ENCODE measurements around the gene TLE3. TPM values are rescaled to one million over a fixed set of nuclear protein-coding genes. Genes with fewer than 3 reads are reported as not detected.

TLE3 gene
- total and polyA plus RNA-seq, 10 donors, result 23.7 to 141 (median 104) TPM

DNA sequence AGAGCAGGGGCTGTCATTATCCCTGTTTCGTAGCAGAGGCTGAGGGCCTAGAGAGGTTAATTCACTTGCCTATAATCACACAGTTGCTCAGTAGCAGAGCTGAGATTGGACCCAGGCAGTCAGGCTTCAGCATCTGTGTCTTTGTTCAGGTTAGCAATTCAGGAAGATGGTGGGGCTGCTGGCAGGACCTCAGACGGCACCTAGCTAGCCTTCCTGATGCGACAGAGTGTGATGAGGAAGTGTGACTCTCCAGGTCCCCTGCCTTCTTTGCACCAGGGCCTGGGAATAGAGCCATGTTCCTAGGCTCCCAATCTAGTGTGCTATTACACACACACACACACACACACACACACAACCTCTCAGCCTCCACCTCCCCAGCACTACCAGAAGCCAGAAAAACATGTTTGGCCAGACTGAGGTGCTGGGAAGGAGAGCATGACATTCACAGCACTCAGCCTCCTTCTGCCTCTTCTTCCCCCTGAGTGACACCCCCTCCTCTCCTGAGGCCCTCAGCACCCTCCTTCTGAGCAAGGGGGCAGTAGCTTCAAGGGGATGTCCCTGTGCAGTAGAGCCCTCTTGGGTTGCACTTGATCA lies 88.9 kb downstream of the TLE3 start:
- no peak overlapping the region for H3K27ac ChIP-seq
- intact Hi-C loops (cut with DNase I; ENCODE audit: low total_unique reads), result no loop called here
- no peak for TF ChIP-seq POLR2AphosphoS5 (IDR thresholded peaks at IDR 0.05)
- no peak for TF ChIP-seq POLR2A (IDR thresholded peaks at IDR 0.05)
- TF ChIP-seq, protein P1, sequence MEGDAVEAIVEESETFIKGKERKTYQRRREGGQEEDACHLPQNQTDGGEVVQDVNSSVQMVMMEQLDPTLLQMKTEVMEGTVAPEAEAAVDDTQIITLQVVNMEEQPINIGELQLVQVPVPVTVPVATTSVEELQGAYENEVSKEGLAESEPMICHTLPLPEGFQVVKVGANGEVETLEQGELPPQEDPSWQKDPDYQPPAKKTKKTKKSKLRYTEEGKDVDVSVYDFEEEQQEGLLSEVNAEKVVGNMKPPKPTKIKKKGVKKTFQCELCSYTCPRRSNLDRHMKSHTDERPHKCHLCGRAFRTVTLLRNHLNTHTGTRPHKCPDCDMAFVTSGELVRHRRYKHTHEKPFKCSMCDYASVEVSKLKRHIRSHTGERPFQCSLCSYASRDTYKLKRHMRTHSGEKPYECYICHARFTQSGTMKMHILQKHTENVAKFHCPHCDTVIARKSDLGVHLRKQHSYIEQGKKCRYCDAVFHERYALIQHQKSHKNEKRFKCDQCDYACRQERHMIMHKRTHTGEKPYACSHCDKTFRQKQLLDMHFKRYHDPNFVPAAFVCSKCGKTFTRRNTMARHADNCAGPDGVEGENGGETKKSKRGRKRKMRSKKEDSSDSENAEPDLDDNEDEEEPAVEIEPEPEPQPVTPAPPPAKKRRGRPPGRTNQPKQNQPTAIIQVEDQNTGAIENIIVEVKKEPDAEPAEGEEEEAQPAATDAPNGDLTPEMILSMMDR (IDR thresholded peaks at IDR 0.05 in 8 of 11, conservative IDR thresholded peaks at IDR 0.05 in 3 of 11), result no peak
- no peaks in the 10 kb centered on the region for H3K36me3 ChIP-seq
- no peak for DNase-seq
- no peaks in the 10 kb centered on the region for H3K9me3 ChIP-seq
- no peak overlapping the region for H3K4me3 ChIP-seq
- WGBS, 5 donors, result 66 to 78% (median 74%) methylated on average over 2 to 3 of the region's 3 CpGs
- peaks cover 0 to 17% (median 0%) of the 10 kb centered on the region in 7 donors for H3K27me3 ChIP-seq (replicated peaks in 1 of 7)
- H3K4me1 ChIP-seq, result peaks cover 0 to 3% (median 0%) of the 10 kb centered on the region in 6 donors

DNA sequence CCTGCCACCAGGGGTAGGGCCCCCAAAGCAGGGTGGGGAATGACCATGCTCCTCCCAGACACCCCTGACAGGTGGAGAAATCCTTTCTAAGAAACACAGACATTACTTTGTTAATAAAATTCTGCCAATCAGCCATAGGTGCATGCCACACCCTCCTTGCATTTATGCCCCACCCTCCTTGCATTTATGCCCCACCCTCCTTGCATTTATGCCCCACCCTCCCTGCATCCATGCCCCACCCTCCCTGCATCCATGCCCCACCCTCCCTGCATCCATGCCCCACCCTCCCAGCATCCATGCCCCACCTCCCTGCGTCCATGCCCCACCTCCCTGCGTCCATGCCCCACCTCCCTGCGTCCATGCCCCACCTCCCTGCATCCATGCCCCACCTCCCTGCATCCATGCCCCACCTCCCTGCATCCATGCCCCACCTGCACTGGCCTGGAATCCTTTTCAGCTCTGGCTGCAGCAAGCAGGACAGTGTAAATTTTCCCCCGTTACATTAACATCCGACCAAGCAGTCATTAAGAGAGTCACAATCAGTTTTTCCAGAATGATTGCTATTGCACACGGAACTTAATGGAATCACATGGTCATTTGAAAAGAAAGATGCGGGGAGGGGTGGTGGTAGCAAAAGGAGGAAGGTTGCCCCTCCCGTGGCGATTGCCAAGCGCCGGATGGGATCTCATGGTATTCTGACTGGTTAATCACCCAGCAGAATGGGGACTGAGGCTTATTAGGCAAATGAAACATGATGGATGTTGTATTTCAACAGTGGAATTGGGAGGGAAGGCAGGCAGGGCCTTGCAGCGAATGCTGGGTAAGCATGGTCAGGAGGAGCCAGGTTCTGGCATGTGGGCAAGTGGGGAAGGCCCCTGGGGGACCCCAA lies 91.2 kb downstream of the TLE3 start:
- no peak for TF ChIP-seq POLR2A (IDR thresholded peaks at IDR 0.05)
- TF ChIP-seq, protein P1 (IDR thresholded peaks at IDR 0.05 in 8 of 11, conservative IDR thresholded peaks at IDR 0.05 in 3 of 11), result no peak
- no peak for TF ChIP-seq POLR2AphosphoS5 (IDR thresholded peaks at IDR 0.05)
- WGBS, 5 donors, result 80 to 91% (median 86%) methylated on average over 12 of the region's 12 CpGs

DNA sequence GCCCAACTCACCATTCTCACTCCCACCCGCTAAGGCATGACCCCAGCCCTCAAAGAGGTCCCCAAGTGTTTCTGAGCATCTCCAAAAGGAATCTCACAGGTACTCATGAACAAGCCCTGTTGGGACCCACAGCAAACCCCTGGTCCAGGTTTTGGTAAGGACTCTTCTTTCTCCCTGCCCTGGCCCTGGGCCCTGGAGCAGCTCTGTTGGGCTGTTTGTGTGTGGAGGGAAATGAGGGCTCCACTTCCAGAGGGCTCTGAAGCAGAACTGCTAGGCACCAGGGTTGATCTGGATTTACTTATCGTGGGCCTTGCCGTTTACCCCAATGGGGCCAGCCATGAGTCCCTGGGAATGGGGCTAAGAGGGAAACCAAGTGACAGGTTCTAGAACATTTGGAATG lies 92.9 kb downstream of the TLE3 start:
- intact Hi-C loops (cut with DNase I; ENCODE audit: low total_unique reads), result no loop called here
- H3K36me3 ChIP-seq, result no peaks in the 10 kb centered on the region
- 94 to 100% (median 96%) methylated on average over 2 to 3 of the region's 3 CpGs for WGBS, 5 donors
- H3K4me1 ChIP-seq, result peaks cover 0 to 3% (median 0%) of the 10 kb centered on the region in 6 donors
- H3K9me3 ChIP-seq, result peaks cover 0 to 16% (median 11%) of the 10 kb centered on the region in 8 donors
- TF ChIP-seq POLR2AphosphoS5 (IDR thresholded peaks at IDR 0.05) (no peak), POLR2A (IDR thresholded peaks at IDR 0.05) (no peak)
- TF ChIP-seq, protein P1 (IDR thresholded peaks at IDR 0.05 in 8 of 11, conservative IDR thresholded peaks at IDR 0.05 in 3 of 11), result no peak
- DNase-seq, result no peak
- H3K27me3 ChIP-seq (replicated peaks in 1 of 7), result peaks cover 0 to 21% (median 0%) of the 10 kb centered on the region in 7 donors
- no peak overlapping the region for H3K4me3 ChIP-seq
- H3K27ac ChIP-seq, result no peak overlapping the region

More for the DNA sequence above, 91.2 kb downstream of the TLE3 start:
- no peak overlapping the region for H3K4me3 ChIP-seq
- DNase-seq, result no peak
- peaks cover 0 to 3% (median 0%) of the 10 kb centered on the region in 6 donors for H3K4me1 ChIP-seq
- peaks cover 0 to 16% (median 11%) of the 10 kb centered on the region in 8 donors for H3K9me3 ChIP-seq
- no peak overlapping the region for H3K27ac ChIP-seq
- no peaks in the 10 kb centered on the region for H3K36me3 ChIP-seq
- peaks cover 0 to 23% (median 0%) of the 10 kb centered on the region in 7 donors for H3K27me3 ChIP-seq (replicated peaks in 1 of 7)
- intact Hi-C loops (cut with DNase I; ENCODE audit: low total_unique reads), result no loop called here

DNA sequence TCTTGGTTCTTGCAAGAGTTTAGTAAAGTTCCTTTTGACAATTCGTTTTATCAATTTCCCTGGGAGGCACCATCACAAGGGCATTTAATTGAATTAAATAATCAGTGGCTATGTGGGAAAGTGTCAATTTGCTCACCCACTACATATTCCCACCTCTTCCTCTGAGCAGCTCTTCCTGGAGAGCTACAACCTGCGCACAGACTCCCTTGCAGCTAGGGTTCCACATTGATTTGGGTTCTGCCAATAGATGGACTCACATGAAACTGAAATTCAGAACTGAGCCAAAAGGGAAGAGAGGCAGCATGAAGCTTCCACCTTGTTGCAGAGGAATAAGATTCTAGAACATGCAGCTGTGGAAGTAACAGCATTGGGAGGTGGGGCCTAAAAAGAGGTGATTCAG lies 94.8 kb downstream of the TLE3 start:
- Histone ChIP-seq H3K9me3 (peaks cover 0 to 16% (median 11%) of the 10 kb centered on the region in 8 donors), H3K4me3 (no peak overlapping the region), H3K4me1 (peaks cover 0 to under 1% (median 0%) of the 10 kb centered on the region in 6 donors), H3K36me3 (no peaks in the 10 kb centered on the region), H3K27ac (no peak overlapping the region), H3K27me3 (replicated peaks in 1 of 7) (peaks cover 0 to 6% (median 0%) of the 10 kb centered on the region in 7 donors)
- intact Hi-C loops (cut with DNase I; ENCODE audit: low total_unique reads), result no loop called here
- DNase-seq, result no peak
- WGBS, 5 donors, result 87 to 94% (median 93%) methylated on average over 2 of the region's 2 CpGs
- TF ChIP-seq, protein P1 (IDR thresholded peaks at IDR 0.05 in 8 of 11, conservative IDR thresholded peaks at IDR 0.05 in 3 of 11), result no peak
- TF ChIP-seq POLR2A (IDR thresholded peaks at IDR 0.05) (no peak), POLR2AphosphoS5 (IDR thresholded peaks at IDR 0.05) (no peak)

All from spleen (tissue), 11 donors.